GM23248 (cell line): ENCODE measurements around the gene FAM13B.
"Not testable (repeated sequence)": the region's sequence is repeated elsewhere in the genome, so short reads cannot be mapped to it uniquely, and the experiment has no call there.

Source experiments
- EZH2 ChIP-seq: fragments of 200-600 bp; sonication (generic); IDR thresholded peaks from 2 replicates; pipeline ENCODE4 v1.6.1; 2018; ENCODE audit warnings: antibody characterized with exemption, mild to moderate bottlenecking; ENCODE audit not compliant: insufficient read depth, poor library complexity, severe bottlenecking
- EZH2phosphoT487 ChIP-seq: fragments of 200-600 bp; sonication (generic); IDR thresholded peaks from 2 replicates; pipeline ENCODE4 v1.6.1; 2018; ENCODE audit warnings: antibody characterized with exemption, moderate library complexity, mild to moderate bottlenecking, low read depth; ENCODE audit not compliant: insufficient read depth

DNA sequence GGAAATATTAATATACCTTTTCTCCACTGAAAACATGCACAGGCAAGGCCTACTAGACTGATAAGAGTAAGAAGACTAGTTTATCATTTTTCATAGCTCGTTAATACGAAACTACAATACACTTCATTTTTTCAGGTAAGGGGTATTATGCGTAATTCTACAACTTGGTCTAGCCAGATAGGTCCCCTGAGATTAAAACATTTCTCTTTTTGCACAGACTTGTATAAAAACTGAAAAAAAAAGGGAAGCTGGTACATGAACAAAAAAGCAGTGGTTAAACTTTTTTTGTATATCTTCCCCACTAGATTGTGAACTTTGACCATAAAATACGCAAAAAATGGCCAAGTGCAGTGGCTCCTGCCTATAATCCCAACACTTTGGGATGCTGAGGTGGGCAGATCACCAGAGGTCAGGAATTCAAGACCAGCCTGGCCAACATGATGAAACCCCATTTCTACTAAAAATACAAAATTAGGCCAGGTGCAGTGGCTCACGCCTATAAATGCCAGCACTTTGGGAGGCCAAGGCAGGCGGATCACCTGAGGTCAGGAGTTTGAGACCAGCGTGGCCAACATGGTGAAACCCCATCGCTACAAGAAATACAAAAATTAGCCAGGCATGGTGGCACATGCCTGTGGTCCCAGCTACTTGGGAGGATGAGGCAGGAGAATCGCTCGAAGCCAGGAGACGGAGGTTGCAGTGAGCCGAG lies 4.5 kb downstream of the FAM13B start:
- TF ChIP-seq EZH2phosphoT487, EZH2: not testable (repeated sequence)
